ENCODE measurements around the gene GAMT.
"Not testable (repeated sequence)": the region's sequence is repeated elsewhere in the genome, so short reads cannot be mapped to it uniquely, and the experiment has no call there.

GAMT gene

DNA sequence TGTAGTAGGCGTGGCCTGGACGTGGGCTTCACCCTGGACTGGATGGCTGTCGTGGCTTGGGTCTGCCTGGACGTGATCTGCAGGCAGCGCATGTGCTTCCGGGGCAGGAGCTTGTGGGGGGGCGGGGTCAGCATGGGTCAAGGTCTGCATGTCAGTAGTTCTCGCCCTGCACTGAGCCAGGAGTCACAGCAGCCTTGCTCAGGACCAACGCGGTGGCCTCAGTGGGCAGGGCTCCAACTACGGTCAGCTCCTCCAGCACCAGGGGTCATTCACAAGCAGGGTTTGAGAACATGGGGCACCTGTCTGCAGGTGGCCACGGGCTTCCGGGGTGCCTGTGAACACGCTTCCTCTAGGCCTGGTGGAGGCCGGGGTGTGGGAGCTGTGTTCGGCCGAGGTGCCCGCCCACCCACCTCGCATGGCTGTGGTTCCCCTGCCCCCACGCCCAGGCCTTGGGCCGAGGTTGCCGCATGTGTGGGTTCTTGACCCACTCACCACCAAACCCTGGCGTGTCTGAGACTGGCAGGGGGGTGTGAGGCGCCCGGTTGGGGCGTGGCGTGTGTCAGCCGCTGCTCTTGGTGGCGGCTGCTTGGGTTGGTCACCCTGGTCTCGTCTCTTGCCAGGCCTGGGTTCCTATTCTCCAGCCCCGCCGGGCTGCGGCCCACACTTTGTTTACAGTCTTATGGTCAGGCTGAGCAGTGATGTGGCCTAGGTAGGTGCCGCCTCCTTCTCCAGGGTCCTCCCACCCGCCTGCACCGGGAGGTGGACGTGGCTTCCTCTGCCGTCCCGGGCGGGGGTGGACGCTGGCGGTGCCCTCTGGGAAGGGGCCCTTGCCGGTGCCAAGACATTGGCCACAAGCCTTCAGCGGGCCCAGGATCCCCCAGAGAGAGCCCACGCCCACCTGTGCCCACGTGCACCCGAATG, 32.0 kb upstream of the GAMT start:
- no peak for DNase-seq

DNA sequence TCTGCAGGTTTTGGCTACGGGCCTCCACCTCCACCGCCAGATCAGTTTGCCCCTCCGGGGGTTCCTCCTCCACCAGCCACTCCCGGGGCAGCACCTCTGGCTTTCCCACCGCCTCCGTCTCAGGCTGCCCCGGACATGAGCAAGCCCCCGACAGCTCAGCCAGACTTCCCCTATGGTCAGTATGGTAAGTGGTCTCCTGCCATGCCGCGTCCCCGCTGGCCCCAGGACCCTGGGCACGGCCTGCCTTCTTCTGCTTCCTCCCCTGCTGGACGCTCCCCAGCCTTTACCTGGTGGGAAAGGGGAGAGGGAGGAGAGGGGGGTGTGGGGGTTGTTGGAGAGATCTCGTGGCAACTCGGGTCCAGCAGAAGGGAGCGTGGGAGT, 31.2 kb upstream of the GAMT start:
- no peak for DNase-seq

DNA sequence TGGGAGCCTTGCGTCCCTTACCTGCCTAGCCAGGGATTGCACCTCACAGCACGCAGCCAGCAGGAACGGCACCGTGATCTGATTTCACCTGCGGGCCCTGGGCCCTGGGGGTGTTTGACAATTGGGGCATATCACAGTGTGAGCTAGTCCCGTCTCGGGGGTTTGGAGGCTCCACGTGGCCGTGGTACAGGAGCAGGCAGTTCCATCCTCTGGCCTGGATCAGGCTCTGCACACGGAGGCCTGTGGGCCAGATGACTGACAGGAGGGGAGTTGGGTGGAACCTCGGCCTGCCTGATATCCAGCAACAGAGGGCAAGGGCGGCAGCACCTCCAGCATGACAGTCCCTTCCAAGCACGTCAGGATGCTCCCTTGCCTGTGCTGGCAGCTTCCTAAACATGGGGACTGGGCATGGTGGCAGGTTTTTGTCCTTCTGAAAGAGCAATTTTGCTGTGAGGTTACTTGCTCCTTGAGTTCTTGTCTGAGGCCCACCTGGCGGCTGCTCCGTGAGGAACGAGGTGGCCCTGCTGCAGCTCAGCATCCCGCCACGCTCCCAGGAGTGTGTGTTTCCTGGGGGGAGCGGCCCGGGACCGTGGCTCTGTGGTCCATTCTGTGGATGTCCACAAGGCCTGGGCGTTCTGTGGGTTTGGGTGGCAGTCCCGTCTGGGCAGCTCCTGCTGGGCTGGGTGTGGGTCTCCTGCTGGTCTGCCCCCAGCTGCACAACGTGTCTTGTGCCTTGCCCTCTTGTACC, 30.6 kb upstream of the GAMT start:
- no peak for DNase-seq

DNA sequence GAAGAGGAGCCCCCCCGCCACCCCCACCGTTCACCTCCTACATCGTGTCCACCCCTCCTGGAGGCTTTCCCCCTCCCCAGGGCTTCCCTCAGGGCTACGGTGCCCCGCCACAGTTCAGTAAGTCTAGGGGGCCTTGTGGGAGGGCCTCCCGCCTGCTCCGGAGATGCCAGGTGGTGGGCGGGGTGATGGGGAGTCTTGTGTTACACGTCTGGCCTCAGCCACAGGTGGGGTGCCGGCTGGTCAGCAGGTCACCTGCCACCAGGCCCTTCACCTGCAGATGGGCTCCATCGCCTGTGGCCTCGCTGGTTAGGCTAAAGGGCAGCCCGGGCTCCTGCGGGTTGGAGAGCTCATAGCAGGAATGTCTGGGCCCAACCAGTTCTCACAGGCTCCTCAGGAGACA, 28.9 kb upstream of the GAMT start:
- no peak for DNase-seq

DNA sequence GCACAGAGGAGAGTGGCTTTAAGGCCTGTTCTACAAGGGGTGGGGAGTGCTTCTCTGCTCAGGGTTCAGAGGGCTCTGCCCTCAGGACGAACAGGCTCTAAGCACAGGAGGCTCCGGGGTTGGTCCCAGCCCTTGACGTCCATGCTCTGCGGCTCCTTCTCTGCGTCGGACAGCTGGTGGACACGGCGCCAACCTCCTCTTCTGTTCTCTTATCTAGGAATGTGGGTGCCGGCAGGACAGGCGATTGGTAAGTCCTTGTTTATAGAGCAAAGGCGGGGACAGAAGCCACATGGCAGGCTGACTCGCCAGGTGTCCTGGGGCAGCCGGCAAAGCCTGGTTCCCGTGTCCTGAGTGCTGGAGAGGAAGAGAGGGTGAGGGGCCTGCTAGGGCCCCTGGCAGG, 28.4 kb upstream of the GAMT start:
- DNase-seq = no peak

DNA sequence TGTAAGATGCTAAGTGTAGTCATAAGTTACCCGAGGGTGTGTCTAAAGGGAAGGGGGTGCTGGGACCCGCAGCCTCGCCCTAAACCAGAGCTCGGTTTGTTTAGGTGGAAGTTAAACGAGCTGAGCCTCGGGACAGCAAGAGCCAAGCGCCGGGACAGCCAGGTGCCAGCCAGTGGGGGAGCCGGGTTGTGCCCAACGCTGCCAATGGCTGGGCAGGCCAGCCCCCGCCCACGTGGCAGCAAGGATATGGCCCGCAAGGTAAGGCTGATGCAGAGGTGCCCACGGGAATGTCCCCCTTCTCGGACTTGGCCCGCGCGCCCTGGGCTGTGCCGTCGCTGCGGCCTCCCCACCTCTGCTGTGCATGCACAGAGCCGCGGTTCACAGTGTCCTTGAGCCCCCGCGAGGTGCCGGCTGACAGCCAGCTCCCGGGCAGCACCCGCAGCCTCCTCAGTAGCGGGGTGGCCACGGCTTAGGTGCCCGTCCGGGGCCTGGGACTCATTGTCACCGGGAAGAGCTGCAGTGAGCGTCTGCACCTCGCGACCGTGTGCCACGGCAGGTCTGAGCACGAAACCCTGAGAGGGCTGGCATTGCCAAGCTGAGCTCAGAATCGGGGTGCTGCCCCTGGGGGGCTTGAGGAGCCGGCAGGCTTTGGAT, 27.5 kb upstream of the GAMT start:
- DNase-seq = no peak

DNA sequence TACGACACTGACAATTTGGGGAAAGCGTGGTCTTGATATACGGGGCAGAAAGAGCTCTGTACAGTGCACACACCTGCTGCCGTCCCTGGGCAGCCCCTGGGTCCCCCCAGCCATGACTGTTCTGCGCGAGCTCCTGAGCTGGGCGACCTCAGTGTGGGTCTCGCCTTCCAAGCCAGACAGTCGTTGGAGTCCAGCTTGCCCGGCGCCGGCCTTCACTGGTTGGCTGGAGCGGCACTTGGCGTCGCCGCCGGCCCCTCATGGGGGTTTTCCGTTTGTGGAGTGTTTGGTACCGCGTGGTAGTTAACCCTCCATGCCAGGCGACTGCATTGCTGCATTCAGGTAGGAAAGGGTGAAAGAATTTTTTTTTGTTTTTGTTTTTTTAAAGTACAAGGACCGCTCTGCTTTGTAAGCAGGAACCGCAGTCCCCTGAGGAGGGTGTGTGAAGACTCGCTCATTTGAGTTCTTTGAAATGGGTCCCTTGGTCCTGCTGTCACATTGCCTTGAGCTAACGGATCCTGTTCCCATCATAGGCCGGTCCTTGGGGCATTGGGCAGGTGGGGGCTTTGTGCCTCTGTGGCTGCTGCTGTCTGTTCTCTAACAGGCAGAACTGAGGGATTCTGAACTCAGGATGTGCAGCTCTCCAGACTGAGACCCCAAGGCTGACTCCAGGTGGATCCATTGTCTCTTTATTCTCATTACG, 26.0 kb upstream of the GAMT start:
- DNase-seq = no peak

DNA sequence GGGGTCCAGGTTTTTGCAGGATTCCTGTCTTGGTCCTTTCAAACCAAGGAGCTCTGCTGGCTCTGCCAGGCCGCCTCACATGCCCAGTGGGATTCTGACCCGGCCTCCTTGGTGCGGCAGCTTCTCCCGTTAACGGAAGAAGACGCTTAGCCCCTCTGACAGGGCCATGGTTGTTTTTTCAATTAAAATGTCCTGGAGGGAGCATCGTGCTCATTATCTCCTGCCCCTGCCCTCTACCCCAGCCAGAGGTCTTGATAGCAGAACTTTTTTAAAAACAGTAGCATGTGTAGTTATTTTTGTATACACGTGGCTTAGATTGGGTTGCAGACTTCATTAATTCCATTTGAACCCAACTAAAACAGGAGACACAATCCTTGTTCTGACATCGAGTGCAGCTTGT, 25.4 kb upstream of the GAMT start:
- no peak for DNase-seq

DNA sequence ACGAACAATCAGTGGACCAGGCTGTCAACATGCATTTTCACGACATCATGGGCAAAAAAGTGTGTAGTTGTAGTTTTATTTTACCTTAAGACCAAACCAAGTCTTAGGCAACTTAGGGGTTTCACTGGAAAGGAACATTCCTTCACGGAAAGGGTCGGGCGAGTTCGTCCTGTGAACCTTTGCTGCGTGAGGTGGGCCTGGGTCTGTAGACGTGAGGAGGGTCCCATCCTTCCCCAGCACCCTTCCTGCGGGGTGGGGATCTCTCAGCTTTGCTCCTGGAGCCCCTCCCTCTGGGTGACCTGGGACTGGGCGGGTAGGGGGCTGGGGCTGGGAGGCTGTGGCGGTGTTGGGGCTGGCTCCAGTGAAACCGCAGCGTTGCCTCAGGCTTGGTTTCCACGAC, 24.6 kb upstream of the GAMT start:
- no peak for DNase-seq

DNA sequence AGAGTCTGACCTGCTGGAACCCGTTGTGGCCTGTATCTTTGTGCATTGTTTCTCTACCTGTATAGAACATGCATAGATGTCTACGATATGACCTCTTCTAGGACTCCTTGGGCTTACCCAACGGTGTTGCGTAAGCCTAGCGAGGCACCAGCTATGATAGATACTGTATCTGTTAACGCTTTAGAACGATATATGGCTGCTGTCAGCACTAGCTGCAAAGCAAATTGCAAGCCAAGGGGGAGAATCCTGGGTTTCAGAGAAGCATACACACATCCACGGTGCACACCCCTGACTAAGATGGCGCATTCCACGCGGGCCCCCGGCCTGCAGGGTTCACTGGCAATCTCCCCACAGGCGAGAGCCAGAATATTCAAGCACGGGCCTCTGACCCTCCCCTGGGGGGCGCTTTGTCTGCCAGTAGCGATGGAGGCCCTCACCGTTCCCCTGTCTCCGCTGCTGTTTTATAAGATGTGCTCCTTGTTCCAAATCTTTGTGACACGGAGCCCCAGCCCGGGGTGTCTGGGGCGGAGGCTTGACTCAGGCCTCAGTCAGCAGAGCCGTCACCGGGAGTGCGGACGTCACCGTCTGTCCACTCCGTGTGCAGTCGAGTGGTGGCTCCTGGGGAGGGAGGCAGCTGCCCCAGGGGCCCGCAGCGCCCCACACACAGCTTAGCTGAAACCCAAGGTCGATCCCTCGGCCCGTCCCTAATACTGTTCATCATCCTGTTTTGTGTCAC, 23.9 kb upstream of the GAMT start:
- no peak for DNase-seq

DNA sequence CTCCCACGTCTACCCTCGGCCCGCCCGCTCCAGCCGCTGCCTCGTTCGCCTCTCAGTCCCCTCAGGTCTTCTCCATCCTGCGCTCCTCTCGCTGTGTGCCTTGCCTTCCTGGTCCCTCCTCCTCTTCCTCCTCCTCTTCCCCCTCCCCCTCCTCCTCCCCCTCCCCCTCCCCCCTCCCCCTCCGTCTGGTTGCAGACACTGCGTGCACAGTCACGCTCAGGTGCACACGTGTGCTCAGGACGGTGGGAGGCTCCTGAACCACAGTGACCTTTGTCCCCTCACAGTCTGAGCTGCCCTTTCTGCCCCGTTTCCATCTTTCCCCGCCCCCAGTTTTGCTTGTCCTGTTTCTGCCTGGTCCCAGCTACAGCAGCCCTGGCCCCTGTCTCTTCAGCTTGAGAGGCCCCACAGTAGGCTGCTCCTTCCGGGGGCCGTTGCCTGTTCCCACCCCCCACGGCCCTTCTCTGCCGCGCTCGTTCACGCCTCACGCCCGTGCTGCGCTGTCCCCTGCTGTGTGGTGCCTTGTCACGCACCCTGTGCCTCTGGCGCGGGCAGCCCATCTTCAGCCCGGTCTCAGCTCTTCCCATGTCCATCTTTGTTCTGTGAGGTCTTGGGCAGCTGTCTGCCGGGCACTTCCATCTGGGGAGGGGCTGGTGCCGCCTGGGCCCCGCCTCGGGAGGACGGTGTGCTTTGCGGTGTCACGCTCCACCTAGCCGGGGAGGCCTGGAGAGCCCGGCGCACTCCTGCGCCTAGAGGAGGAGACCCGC, 23.0 kb upstream of the GAMT start:
- DNase-seq = no peak

DNA sequence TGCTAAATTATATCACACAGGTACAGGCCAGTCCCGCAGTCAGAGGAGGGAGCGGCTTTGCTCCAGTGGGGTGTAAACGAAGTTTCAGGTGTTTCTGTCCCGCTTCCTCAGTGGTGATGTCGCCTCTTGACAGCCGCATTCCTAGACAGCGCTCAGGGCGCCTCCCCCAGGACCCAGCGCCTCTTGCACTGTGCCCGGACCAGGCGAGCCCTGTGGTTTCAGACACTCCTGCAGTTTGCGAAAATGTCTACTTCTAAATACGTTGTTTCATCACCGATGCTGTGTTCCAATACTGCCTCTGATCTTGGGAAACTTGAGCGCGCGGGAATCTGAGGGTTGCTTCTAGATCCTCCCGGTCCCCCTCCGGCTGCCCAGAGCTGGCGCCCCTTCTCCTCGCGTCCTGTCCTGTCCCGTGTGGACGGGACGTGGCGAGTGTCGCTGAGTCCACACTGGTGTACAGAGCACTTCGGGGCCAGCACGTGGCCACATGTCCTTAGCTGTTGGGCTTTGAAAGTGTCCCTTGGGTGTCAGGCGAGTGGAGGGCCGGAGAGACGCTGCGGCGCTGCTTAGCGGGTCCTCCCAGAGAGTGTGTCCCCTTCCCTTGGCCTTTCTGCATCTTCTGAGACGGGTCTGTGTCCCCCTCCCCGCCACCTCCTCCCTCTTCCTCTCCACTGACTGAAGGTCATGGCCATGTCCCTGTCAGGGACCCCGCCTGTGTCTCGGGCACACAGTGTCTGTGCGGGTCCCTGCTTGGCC, 22.3 kb upstream of the GAMT start:
- DNase-seq = no peak

DNA sequence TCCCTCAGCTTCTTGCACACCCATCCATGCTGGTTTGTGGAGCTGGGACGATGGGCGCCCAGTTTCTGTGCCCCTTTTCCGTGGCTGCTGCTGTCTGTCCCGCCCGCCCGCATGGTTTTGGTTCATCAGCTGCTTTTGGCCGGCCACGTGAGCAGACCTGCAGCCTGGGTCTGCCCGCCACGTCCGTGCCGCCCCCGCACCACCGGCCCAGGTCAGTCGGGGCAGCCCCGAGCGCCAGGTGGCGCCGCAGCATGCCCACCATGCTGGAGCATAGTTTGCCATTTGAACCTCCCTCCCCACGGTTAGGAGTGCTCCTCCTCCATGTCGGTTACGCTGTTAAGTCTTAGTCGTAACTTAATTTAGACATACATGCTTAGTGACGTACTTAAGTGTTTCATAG, 21.6 kb upstream of the GAMT start:
- no peak for DNase-seq

DNA sequence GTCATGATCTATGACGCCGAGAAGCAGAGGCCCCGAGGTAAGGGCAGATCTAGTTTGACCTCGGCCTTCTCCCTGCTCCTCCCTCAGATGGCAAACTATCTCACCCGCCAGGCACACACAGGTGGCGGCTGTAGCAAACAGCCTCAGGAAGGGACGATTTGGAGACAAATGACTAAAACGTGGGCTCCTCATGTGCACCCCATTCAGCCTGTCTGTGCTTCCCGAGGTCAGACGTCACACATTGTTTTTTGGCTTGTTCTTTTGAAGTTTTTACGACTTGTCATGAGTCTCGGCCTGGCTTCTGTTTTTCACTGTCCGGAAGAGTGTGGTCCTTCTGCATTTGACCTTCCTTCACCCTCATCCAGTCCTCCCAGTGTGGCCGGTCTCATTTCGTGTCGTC, 21.0 kb upstream of the GAMT start:
- no peak for DNase-seq

DNA sequence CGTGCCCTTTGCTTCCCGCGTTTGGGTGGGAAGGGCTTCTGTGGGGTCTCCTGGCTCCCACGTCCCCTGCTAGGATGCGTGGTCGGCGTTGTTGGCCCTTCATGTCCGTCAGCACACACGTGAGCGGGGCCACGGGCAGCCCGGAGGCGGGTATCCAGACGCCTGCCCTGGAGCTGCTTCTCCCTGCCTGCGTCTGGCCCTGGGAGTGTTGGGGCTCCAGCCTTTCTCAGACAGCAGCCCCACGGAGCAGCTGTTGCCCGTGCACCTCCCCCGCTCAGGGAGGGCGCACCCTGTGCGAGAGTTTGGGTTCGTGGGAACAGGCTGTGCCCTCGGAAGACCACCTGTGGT, 20.6 kb upstream of the GAMT start:
- DNase-seq = no peak

DNA sequence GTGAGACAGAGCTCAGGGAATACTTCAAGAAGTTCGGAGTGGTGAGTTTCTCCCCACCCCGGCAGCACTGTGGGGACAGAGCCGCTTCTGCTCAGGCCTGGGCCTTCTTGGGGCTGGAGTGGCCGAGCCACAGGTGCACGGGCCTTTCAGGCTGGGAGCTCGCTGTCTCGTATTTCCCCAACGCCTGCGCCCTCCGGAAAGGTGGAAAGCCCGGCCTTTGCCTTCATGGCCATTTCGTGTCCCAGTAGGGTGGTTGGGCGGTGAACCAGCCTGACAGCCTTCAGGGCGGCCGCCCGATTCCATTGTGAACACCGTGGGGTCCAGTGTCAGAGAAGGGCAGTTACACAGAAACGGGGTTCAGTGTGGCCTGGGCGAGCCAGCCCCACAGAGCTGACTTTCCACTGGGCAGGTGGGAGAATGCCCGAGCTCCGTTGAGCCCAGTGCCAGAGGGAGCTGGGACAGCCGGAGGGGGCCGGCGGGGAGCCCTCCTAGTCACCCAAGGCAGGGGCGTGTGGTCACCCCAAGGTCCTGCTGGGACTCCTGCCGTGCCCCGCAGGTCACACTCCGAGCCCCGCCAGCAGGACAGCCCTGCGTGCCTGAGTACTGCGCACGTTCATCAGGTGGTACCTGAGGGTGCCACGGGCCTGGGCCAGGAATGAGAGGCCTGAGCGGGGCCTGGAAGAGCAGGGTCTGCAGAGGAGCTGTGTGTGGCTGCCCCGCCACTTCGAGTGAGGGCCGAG, 20.0 kb upstream of the GAMT start:
- no peak for DNase-seq

DNA sequence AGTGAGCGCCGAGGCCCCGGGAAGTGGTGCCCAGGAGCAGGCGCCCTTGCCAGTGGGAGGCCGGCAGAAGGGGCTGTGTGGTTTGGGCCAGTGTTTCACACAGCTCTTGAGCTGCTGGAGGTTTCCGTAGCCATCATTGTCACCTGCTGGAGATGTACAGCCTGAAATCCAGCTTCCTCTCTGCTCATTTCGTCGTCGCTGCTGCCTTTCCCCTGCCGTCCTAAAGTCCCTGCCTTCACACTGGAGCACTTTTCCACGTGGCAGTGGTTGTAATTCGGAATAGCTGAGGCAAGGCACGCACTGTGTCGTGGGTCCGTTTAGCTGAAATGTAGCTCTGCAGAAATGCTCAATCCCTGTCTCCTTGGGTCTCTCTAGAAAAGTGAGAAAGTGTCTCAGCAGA, 19.2 kb upstream of the GAMT start:
- no peak for DNase-seq

DNA sequence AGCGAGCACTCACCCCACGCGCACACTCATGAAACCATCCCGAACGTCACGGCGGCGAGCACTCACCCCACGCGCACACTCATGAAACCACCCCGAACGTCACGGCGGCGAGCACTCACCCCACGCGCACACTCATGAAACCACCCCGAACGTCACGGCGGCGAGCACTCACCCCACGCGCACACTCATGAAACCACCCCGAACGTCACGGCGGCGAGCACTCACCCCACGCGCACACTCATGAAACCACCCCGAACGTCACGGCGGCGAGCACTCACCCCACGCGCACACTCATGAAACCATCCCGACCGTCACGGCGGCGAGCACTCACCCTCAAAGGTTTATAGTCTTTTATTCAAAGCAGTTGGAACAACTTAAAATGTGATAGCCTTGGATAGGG, 18.7 kb upstream of the GAMT start:
- DNase-seq = not testable (repeated sequence)

DNA sequence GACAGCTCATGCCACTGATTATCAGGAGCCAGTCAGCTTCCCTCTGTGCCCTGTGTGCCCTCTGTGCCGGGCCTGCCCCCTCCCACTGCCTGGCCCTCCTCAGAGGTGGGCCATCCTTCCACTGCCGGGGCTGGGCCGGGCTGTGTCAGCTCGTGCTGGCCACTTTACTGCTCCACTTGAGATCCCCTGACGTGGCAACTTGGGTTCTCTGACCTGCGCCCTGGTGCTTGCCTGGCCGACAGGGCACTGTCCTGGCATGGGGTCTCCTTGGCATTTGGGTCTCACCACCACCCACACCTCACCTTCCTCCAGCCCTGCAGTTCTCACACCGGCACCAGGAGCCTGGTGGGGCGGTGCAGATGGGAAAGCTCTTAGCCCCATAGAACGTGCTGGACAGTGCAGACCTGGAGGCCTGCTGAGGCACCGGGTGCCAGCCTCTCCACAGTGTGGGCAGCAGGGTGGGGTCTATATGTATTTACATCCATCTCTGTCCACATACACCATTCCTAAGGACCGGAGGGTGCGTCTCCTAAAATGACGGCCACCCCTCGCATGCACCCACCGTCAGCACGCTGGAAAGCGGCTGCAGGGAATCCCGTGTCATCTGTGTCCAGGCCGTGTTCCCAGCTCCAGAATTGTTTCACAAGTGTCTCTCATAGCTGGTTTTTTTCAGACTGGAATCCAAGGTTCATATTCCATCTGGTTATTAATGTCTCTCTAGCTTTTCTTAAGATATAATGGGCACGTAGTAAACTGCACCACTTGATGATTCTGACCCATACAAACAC, 17.8 kb upstream of the GAMT start:
- no peak for DNase-seq

DNA sequence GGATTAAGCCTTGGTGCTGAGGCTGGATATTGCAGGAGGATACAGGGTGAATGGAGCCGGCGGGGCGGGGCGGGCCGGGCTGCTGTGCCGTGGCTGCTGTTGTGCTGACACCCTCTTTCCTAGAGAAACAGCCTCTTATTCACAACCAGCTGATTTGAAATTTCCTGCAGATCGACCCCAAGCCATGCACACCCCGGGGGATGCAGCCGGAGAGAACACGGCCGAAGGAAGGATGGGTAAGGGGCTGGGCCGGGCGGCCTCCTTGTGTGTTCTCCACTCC, 17.1 kb upstream of the GAMT start:
- DNase-seq = no peak

Data from NCI-H1930 (cell line).